Stimulated activated CD4-positive, alpha-beta T cell treated with anti-CD3 and anti-CD28 coated beads, TNF-alpha, amount 100 ng/mL, for 24 hours (primary cell): Measurements from ENCODE around the gene TASOR2.
A peak's percentile ranks its signal among the peaks of the same experiment; 100 is the strongest.

Experiments used
- DNase-seq, 3 experiments: peaks; one replicate each; pipeline ENCODE4 v3.0.0-alpha.2; 2020; ENCODE audit warnings: low read depth in 3 of 3

TASOR2 gene

DNA sequence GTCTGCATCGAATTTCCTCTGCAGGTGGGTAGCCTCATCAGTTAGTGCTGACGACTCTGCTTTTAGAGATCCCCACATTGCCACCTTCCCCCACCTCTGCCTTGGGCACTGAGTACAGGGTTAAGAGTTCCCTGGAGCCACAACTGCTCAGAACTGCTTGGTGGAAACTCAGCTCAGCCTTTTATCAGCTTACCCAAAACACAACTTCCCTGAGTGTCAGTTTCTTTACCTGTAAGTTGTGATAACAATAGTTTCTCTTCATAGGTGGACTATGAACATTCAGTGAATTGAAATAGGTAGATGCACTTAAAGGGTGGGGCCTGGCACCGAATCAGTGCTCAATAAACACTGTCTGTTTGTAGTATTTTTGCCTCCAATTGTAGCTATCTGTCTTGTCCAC is 29.5 kb upstream of the TASOR2 start:
- DNase-seq, result no peak

DNA sequence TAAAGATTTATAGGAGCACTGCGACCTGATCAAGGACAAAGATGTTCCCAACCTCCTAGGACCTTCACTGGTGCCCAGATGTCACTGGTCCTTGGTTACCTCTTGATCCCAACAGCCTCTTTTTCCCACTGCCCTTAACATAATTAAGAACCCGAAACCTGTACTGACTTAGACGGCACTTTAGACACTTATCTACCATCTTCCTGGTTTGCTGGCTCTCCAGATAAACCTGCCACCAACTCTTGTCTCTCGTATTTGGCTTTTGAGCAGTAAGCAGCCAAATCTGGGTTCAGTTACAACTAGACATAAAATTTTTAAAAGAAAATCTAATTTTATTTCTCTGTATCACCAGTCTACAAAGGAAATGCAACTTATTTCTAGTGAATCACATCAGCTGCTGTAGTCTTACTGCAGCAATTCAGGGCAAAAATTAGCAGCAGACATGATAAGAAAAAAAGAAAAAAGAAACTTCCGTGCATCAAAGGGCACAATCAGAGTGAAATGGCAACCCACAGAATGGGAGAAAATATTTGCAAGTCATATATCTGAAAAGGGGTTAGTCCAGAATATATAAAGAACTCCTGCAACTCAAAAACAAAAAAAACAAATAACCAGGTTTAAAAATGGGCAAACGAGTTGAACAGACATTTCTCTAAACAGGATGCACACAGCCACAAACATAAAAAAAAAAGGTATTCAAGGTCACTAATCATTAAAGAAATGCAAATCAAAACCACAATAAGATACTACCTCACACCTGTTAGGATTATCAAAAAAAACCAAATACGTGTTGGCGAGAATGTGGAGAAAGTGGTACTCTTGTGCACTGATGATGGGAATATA is 27.7 kb upstream of the TASOR2 start:
- no peak for DNase-seq

DNA sequence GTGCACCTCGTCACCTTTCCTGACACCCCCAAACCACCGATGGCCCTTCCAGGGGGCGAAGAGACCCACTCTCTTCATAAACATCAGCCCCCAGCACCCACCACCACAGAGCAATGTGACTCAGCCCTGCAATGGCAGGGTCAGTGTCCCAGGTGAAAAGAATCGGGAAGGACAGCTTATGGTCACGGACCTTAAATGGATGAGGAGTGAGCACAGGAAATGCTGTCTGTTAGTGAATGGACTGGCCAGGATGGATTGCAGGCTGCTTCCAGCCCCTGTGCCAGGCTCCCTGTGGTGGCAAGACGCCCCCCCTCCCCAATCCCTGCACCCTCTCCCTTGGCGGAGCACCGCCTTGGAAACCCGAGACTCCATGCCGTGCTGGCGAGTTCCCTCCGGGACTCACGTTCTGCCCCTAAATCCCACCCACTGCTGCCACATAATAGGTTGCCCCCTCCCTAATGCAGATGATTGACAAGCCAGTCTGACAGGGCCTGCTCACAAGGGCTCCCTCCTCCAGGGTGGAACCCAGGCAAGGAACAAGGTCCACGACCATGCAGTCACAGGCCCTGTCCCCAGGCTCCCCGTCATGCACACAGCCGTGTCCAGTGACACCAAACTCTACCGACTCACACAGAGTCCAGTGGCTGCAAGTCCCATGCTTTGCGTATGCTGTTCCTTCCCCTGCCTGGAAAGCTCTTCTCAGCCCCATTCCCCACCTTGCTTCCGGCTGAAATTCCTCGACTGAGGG is 25.6 kb upstream of the TASOR2 start:
- no peak for DNase-seq

DNA sequence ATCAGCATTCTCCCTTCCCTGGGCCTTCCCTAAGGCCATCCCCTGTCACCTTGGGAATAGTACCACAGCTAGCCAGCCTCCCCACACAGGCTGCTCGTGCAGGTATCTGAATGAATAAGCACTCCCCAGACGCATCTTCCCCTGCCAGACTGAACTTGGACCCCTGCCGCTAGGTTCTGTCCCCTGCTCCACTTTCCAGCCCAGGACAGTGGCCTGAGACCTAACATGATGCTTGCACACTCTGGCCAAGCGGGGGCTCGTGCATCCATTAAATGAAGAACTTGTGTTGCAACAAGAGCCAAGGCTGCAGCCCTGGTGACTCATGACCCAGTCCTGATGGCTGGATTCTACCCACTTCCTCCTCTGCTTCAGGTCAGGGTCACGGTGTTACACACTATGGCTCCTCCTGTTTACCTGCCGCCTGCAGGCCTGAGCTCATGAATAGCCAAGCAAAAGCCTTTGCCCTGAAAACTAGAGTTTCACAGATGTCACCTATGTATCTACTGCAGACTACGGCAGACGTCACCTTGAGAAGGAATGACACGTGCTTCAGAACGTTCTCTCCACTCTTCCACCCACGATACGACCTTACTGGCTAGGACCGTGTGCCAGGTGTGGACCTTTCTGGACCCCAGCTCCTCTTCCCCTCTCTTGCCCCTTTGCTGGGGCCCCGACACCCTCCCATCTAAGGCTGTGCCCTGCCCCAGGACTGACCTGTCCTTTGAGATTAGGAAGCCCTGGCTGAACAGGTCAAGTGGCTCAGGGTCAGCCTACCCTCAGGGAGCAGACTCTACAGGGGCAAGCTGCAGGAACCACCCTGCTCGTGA is 24.7 kb upstream of the TASOR2 start:
- DNase-seq, result no peak

DNA sequence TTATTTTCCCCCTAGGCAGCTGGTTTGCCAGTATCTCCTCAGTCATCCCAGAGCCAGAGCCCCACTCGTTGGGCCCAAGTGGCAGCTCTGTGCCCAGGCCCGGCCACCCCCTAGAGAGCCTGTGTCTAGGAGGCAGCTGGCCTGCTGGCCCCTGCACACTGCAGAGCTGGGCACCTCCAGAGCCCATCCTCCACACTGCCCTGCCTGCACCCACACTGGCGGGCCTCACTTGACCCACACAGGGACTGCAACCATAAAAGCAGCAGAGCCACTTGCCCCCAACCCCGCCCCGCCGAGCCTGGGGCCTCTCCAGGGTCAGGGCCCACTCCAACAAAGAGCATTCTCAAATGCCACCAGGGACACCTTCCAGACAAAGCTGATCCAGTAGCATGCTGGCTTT is 23.6 kb upstream of the TASOR2 start:
- DNase-seq, result no peak

DNA sequence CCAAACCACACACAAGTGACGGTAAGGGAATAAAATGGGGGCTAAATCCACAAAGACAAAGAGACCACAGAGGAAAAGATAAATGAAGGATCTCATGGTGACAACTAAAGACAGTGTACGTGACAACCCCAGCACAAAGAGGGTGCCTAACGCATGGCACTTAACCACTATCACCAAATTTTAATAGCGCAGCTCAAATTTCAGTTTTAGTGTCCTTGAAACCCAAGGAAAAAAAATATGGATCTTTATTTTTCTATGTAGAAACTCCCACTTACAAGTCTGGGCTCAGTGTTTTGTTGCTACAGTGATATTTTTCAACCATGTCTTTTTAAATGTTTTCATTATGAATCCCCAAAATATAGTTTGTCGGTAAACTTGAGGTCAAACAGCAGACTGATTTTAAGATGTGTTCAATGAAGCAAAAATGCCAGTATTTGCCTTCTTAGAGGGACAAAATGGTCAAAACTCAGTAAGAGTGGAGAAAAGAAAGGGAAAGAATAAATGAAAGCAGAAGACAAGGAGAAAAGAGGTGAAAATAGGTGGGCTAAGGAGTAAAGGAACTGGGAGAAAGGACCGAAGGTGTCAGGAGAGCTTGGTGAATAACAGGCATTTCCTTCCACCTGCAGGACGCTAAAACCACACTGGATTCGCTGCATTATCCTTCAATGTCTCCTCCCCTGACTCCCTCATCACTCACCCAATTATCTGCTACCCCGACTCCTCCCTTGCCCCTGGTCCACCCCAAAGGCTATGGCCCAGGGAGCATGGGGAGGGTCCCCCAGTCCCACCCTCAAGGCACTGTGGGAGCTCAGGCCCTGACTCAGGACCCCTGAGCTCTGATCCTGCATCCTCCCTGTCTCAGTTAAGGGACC is 21.7 kb upstream of the TASOR2 start:
- DNase-seq, result no peak

DNA sequence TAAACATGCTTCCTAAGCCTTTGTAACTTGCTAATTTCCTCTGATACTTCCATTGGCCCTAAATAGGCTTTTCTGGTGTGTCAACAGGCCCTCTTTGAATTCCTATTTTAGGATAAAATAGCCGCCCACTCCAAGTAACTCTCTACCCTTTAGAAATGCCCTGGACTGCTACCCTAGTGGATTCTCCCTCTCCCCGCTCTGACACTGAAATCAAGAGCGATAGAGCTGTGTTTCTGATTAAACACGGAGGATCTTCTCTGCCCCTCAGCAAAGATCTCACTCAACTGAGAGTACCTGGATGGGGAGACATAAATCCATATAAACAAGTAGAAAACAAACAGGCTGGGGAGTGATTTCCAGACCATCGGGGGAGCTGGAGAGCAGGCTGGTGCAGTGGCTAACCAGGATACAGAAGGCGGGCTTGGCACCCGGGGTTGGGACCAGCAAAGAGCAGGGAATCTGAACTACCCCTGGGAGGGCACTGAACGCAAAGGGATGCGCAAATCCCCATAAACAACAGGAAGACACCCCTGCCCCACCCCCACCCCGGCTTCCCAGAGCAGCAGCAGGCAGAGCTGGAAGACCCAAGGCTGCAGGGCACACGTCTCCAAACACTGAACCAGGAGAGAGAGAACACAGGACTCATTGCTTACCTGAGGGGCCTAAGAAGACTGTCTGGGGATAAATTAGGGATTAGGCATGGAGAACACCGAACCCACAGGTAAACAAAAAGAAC is 20.8 kb upstream of the TASOR2 start:
- DNase-seq, result no peak

DNA sequence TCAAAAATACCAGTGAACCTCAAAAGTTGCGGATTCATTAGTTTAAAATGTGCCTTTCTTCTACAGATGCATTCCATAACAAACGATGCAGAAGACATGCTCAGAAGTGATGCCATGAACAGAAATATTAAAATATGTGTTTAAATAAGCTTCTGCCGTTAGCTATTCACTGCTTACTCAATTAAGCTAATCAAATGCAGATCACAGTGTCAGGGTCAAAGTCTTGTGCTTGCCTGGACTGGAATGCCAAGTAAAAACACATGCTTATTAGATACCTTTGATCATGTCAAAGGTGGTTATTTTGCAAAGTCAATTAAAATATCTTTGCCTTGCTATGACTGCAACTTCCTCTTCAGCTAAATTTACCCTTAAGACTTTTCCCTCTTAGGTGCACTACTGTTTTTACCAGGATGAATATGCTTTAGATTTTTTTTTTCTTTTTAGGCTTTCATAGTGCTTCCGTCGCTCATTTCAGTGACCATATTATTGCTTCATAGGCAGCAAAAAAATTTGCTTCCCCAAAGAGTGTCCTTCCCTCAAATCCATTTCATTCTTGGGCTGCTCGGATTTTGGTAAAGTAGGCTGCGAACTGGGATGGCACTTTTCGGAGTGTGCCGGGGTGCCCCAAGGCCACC is 19.1 kb upstream of the TASOR2 start:
- DNase-seq, result no peak

DNA sequence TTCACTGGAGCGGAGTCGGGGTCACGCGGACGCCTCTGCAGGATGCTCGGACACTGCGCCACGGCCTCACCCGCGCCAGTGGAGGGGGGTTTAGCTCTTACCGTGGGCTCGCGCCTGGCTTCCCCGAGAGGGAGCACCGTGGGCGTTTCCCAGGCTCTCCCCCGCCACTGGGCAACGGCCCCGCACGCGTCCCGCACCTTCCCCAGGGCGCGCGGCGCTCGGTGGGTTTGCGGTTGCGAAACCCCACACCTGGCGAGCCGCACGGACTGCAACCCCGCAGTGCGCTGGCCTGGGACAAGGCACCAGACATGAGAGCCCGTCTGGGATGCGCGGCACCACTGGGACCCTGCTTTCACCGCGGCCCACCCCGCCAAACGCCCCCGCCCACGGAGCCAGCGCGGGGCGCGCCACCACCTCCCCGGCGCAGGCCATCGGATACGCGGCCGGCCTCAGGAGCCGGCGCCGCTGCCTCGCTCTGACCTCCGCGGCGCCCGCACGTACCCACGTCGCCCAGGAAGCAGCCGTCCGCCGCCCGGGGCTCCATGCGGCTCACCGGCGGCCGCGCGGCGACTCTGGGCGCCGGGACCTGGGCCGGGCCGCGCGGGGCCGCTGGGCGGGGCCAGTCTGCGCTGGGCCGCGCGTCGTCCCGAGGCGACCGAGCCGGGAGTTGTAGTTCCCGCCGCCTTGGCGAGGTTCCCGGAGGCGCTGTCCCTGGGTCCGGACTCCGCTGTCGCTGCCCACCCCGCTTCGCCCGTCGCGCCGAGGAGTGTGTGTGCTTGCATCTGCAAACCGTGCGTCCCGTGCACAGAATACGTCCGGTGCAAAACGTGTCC is 18.4 kb upstream of the TASOR2 start, which contains the start of gene ASB13:
TSS of gene ASB13 (minus strand) at position 588 of the 833 bp plus-strand sequence. CDS start at position 544, 44 bp downstream.
- peak; percentile 18 to 46 (median 28) for DNase-seq

DNA sequence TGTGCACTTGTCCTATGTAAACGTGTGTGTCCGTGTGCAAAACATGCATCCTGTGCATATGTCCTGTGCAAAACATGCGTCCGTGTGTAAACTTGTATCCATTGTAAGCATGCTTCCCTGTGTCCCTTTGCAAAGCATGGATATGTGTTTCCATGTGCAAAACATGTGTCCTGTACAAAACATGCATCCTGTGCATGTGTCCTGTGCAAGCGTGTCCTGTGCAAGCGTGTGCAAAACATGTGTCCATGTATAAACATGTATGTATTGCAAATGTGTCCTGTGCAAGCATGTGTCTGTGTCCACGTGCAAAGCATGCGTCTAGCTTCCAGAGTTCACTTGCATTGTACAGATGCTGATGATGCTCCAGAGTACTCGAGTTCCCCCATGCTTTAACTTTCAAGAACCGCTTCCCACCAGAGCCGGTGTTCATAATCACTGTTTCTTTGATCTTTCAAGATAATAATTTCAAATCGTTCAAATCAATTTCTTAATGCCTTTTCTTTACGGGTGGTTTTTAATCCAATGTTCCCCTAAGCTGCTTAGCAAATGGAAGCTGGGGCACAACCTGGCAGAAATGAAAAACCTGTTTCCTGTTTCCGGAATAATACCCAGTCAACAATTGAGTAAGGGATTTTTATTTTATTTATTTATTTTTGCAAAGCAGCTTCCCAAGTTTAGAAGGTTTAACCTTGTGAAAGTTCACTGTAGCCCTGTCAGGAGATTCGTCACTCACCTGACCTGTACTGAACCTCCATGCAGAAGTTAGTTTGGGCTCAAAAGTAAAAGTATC is 17.6 kb upstream of the TASOR2 start:
- DNase-seq, result no peak

DNA sequence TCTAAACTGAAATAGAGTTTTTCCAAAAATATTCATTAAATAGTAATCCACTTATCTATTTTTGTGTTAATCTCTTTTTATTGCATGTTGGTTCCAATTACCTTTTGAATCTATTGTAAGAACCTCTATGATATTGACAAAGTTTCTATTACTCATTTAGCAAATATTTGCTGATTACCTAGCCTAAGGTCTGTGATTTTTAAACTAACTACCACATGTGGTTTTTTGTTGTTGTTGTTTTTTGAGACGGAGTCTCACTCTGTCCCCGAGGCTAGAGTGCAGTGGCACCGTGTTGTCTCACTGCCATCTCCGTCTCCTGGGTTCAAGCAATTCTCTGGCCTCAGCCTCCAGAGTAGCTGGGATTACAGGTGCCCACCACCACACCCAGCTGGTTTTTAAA is 16.2 kb upstream of the TASOR2 start:
- no peak for DNase-seq

DNA sequence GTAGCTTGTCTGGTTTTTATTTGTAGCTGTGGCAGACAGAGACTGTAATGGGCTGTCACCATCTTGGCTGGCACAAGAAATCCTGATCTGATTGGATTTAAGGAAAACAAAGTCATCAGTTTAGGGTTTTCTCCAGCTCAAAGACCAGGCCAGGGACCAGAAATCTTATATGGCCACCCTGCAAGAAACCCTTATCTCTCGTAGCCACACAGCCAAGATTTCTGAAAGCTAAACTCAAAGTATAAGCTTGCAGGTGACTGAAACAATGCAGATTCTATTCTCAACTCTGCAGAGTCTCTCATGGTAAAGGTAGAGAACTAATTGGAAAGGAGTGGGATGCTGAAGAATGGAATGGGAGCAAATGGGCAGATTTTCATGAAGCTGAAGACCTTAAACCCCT is 15.0 kb upstream of the TASOR2 start:
- no peak for DNase-seq

DNA sequence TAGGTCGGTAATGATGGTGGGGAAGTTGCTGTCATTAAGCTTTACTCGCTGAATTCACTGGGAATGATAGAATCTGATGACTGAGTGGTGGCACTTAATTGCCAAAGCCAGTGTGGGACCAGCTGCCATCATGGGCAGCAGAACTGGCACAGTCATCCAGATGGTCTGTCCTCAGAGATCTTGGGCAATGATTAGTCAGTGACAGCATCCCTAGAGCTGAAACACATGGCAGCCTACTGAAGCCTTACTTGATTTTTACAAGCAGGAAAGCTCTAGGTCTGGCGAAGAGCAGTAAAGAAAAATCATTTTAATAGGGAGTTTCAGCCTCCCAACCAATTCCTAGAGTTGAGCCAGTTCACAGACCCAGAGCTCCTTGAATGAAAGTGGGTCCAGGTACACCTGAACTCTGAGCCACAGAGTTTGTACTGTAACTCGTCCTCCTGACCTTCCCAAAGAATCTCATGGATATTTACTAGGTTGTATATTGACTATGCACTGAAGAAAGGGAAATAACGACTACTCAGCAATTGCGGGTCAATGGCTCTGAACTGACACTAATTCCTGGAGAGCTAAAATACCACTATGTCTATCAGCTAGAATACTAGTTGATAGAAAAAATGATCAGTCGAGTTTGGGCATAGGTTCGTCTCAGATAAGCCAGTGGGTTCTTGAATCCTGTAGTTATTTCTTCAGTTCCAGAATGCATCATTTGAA is 13.8 kb upstream of the TASOR2 start:
- DNase-seq, result no peak

DNA sequence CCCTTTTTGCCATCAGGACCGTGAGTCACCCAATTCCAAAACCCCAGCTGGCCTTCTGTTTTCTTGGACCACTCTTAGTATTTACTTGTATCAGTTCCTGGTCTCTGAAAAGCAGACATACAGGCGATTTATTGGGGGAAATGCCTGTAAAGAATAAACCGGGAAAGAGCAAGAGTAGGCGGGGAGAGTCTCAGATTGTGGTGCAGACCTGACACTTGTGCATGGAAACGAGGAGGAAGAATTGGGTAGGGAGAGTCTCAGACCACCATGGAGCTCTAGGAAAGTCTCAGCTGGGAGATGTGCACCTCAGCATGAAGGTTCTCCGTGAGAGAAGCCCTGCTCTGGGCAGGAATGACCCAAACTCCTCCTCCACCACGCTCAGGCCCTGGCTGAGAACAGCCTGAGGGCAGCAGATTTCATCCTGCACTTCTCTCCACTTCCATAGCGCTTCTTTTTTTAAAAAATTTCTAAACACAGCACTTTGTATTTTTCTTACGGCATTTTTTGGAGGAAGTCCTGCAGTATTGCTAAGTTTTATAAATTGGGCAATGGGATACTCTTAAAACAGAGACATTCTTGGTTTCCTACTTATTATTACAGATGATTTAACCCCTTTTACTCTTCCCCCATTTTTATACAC is 6.1 kb upstream of the TASOR2 start:
- DNase-seq, result no peak

DNA sequence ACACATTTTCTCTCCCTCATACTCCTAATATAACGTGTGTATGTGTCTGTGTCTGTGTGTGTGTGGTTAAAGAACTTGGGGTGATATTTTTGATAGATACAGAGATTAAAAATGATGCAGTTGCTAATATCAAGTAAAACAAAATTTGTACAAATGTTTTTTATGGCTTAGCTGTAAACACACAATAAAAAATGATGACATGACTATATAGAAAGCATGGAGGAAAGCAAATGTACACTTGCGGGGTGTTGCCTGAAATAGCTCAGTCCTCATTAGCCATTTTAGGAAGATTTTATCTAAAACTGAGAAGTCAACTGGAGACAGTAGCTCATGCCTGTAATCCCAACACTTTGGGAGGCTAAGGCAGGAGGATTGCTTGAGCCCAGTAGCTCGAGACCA is 5.6 kb upstream of the TASOR2 start:
- no peak for DNase-seq

DNA sequence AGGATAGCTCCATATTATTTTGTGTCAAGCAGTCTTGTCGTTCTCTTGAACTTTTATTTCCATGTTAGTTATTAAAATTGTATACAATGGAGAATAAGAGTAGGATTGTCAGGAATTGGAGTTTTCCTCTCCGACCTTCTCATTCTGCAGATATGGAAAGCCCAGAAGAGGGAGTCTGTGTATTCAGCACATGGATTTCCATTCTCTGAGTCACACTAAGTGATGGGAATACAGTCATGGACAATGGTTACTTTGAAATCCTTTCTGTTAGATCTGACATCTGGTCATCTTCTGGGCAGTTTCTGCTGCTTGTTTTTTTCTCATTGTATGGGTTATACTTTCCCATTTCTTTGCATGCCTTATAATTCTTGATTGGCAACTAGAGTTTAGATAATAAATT is 5.0 kb upstream of the TASOR2 start:
- no peak for DNase-seq

DNA sequence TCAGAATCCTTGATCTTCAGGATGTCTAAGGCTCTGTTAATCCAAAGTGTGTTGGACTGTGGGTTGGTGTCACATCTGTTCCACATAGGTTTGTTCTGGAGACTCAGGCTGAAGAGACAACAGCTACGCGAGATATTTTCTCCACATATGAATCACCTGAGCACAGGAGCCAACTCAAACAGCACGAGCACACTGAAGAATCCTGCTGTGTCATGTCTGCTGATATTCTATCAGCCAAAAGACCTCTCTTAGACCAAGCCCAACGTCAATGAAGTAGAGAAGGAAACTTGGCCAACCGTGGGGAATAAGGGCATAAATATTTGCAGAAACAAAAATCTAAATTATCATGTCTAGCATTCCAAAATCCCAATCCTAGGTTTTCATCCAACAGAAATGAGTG is 2.7 kb upstream of the TASOR2 start:
- no peak for DNase-seq
